Naive thymus-derived CD8-positive, alpha-beta T cell (primary cell): ENCODE results near the gene SH3PXD2B. TPM values are rescaled to one million over a fixed set of nuclear protein-coding genes. Genes with fewer than 3 reads are reported as not detected.

Experiments used
- ATAC-seq, 2 donors: fragments of 150-1000 bp; cut with Tn5 transposase in 1 of 2; sonication (Bioruptor Pico), chemical (Tn5 transposase) in 1 of 2; 1 replicate in 1 of 2; 2 replicates in 1 of 2; pipeline ENCODE4 v1.10.0; 2021; ENCODE audit warnings: mild to moderate bottlenecking in 2 of 2, moderate library complexity in 2 of 2
- POLR2A ChIA-PET: fragments of 350-600 bp; sonication (Branson Sonifier 250); formaldehyde crosslinking; loops from one replicate; lab custom pipeline; 2021; ENCODE audit warnings: antibody characterized with exemption; lab: Charles Lee
- DNase-seq, 10 donors: peaks; one replicate each; pipeline versions ENCODE4 v3.0.0 to v3.0.0-alpha.2; 2020 to 2022
- H3K27ac Mint-ChIP-seq, 10 donors: one replicate each; pipeline ENCODE4 v1.8.0; 2020 to 2022; ENCODE audit warnings: mild to moderate bottlenecking in 10 of 10, mixed read lengths in 10 of 10, moderate library complexity in 4 of 10, inconsistent platforms in 1 of 10
- H3K27me3 Mint-ChIP-seq, 5 donors: one replicate each; pipeline ENCODE4 v1.8.0; 2021 to 2022; ENCODE audit warnings: mixed read lengths in 5 of 5
- H3K36me3 Mint-ChIP-seq, 3 donors: one replicate each; pipeline ENCODE4 v1.8.0; 2020 to 2022; ENCODE audit warnings: mixed read lengths in 3 of 3, mild to moderate bottlenecking in 2 of 3, inconsistent platforms in 1 of 3
- H3K4me1 Mint-ChIP-seq, 4 donors: one replicate each; pipeline ENCODE4 v1.8.0; 2021 to 2022; ENCODE audit warnings: mixed read lengths in 4 of 4
- H3K4me3 Mint-ChIP-seq, 10 donors: one replicate each; pipeline ENCODE4 v1.8.0; 2020 to 2022; ENCODE audit warnings: mild to moderate bottlenecking in 10 of 10, mixed read lengths in 10 of 10, moderate library complexity in 6 of 10, inconsistent platforms in 1 of 10
- H3K9me3 Mint-ChIP-seq, 9 donors: one replicate each; pipeline ENCODE4 v1.8.0; 2020 to 2022; ENCODE audit warnings: mixed read lengths in 9 of 9, mild to moderate bottlenecking in 3 of 9, inconsistent platforms in 1 of 9, moderate library complexity in 1 of 9
- polyA plus RNA-seq, 3 donors: library from polyadenylated mRNA; unstranded; fragments of 300-500 nt; fragmentation: Illumina TruSeq; gene quantifications; one replicate each; pipeline ENCODE4 v1.2.3, GENCODE V29; 2021
- total RNA-seq, 8 experiments: library from RNA in 2 of 8; stranded (reverse) in 2 of 8; gene quantifications; one replicate each; pipeline ENCODE4 v1.2.3 and lab custom pipeline; 2021 to 2026

The SH3PXD2B gene
- total and polyA plus RNA-seq, 5 experiments from 2014 or later, result 0.09 to 0.55 (median 0.28) TPM; not detected in 1

DNA sequence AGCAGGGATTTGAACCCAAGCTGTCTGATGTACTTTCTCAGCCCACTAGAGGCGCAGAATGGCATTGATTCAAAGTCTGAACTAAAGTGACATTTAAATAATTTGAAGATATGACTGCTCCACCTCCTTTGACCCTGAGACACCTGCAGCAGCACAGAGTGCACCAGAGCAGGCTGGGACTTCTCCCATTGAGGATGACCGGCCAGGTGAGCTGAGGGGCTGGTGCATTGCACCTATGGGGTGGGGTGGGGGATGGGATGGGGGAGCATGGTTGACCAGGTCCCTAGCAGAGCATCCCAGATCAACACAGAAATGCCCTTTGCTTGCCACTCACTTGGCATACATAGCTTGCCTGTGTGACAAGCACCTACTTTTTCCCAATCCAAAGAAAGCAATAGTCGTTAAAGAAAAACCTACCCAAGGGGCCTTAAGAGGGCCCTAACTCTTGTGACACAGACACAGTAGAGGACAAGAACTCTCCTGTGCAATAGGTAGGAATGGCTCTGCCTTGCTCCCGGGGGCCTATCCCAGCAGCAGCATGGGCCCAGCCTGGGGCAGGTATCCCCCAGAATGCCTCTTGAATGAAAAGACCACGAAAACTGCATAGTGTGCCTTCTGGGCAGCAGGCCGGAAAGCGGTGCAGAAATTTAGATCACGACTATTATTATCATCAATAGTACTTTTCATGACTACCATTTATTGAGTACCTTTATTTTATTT, 6.5 kb downstream of the SH3PXD2B start:
- peaks cover 2 to 6% (median 5%) of the 10 kb centered on the region in 4 donors for H3K4me1 Mint-ChIP-seq
- ATAC-seq (no peak), DNase-seq (no peak)
- no peak overlapping the region for H3K4me3 Mint-ChIP-seq
- peaks cover 0 to 38% (median 24%) of the 10 kb centered on the region in 5 donors for H3K27me3 Mint-ChIP-seq
- H3K9me3 Mint-ChIP-seq, result no peaks in the 10 kb centered on the region
- H3K27ac Mint-ChIP-seq, result no peak overlapping the region
- POLR2A ChIA-PET, result no interaction called here
- H3K36me3 Mint-ChIP-seq, result no peaks in the 10 kb centered on the region

DNA sequence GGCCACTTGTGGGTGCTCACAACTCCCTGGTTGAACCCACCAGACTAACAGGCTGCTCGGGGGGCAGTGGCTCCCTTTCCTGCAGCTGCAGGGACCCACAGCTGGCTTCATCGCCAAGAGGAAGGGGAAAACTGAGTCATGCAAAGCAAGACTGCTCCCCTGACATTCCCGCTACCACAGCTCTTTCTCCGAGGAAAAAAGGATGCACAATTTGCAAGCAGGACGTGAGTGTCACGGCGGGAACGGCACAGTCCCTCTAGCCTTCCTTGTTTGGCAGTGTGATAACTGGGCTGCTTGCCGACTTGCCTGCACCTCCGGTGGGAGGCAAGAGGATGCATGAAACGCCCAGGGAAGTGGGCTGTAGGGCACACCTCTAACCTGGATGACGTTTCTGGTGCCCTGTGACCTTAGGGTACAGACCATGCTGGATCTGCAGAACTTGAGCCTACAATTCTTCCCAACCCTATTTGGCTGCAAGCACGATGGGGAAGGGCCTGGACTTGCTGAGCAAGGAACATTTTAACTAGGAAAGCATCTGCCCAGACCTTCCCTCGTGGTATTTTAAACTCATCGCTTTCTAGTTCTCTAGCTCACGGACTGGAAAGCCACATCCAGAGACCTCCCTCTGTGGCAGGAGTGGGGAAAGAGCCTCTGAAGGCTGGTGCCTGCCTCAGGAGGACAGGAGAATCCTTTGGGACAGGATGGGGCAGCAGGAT, 7.8 kb downstream of the SH3PXD2B start:
- POLR2A ChIA-PET, result no interaction called here
- peaks cover 2 to 6% (median 5%) of the 10 kb centered on the region in 4 donors for H3K4me1 Mint-ChIP-seq
- DNase-seq (no peak), ATAC-seq (no peak)
- no peaks in the 10 kb centered on the region for H3K9me3 Mint-ChIP-seq
- no peaks in the 10 kb centered on the region for H3K36me3 Mint-ChIP-seq
- H3K4me3 Mint-ChIP-seq, result no peak overlapping the region
- H3K27ac Mint-ChIP-seq, result peak overlapping the region in 1 of 10 donors; percentile 44
- peaks cover 0 to 32% (median 19%) of the 10 kb centered on the region in 5 donors for H3K27me3 Mint-ChIP-seq

DNA sequence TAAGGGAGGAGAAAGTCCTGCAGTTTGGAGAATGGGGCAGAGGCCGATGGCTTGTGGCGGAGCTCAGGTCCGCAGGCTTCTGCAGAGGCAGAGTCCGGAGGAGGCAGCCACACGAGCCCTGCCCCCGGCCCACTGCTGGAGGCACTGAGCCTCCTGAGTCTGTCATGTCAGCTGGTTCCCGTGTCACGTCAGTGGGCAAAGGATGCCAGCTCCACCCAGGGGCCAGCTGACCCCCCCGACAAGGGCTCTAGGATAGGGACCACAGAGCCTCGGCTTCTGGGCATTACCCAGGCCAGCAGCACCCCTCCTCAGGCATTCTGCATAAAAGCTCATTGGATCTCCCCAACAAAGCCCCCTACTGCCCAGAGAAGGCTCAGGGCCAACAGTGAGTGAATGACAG, 8.5 kb downstream of the SH3PXD2B start:
- no peaks in the 10 kb centered on the region for H3K9me3 Mint-ChIP-seq
- no peak overlapping the region for H3K27ac Mint-ChIP-seq
- H3K27me3 Mint-ChIP-seq, result peaks cover 0 to 32% (median 14%) of the 10 kb centered on the region in 5 donors
- ATAC-seq, result no peak
- H3K4me1 Mint-ChIP-seq, result peaks cover 0 to 4% (median 2%) of the 10 kb centered on the region in 4 donors
- POLR2A ChIA-PET, result no interaction called here
- no peaks in the 10 kb centered on the region for H3K36me3 Mint-ChIP-seq
- DNase-seq, result no peak
- no peak overlapping the region for H3K4me3 Mint-ChIP-seq

DNA sequence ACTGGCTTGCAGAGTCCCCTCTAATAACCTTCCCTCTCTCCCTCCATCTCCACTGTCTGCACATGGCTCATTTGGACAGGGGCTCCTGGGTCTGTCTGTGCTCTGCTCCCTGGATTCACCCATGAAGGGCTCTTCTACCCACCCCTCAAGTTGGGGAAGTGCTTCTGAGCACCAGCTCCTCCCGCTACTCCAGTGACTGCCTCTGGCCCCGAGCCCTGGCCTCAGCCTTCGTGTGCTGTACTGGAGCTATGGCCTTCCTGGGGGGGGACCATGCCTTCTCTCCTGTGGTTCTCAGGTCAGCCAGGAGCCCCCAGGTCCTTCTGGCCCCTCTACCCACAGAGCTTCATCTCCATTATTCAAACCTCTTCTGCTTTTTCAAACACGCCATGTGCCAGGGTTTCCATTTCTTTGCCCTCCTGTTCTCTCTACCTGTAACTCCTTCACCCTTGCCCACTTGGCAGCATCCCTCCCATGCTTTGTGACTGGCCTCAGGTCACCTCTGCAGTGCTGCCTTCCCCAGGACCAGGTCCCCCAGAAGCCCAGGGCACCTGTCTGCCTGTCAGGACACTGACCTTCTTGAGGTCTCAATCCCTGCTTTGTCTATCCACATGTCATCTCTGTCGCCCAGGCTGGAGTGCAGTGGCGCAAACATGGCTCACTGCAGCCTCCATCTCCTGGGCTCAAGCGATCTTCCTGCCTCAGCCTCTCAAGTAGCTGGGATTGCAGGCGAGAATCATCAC, 9.5 kb downstream of the SH3PXD2B start:
- Mint-ChIP-seq H3K4me3 (no peak overlapping the region), H3K4me1 (peaks cover 0 to 4% (median 2%) of the 10 kb centered on the region in 4 donors), H3K9me3 (no peaks in the 10 kb centered on the region), H3K36me3 (no peaks in the 10 kb centered on the region), H3K27ac (no peak overlapping the region), H3K27me3 (peaks cover 0 to 32% (median 14%) of the 10 kb centered on the region in 5 donors)
- POLR2A ChIA-PET, result no interaction called here
- no peak for ATAC-seq
- DNase-seq, result no peak

DNA sequence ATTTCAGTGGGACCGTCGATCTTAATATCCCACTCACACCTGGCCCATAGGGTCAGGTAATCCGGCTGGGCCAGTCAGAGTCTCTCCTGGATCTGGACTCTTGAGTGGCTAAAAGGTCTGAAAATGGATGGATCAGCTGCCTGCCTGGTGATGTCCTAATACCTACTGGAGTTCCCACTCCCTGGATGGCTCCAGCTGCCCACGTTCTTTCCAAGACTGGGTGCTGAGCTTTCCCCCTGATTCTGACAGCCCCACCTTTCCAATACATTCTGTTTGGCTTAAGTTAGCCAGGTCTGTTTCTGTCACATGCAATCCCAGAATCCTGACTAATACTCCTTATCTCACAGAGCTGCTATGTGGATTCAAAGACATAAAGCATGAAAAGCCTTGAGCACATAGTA, 10.2 kb downstream of the SH3PXD2B start:
- DNase-seq, result no peak
- Mint-ChIP-seq H3K36me3 (no peaks in the 10 kb centered on the region), H3K27me3 (peaks cover 0 to 32% (median 14%) of the 10 kb centered on the region in 5 donors), H3K4me1 (peaks cover 0 to 4% (median 2%) of the 10 kb centered on the region in 4 donors), H3K27ac (no peak overlapping the region), H3K9me3 (no peaks in the 10 kb centered on the region), H3K4me3 (no peak overlapping the region)
- no peak for ATAC-seq
- POLR2A ChIA-PET, result no interaction called here

DNA sequence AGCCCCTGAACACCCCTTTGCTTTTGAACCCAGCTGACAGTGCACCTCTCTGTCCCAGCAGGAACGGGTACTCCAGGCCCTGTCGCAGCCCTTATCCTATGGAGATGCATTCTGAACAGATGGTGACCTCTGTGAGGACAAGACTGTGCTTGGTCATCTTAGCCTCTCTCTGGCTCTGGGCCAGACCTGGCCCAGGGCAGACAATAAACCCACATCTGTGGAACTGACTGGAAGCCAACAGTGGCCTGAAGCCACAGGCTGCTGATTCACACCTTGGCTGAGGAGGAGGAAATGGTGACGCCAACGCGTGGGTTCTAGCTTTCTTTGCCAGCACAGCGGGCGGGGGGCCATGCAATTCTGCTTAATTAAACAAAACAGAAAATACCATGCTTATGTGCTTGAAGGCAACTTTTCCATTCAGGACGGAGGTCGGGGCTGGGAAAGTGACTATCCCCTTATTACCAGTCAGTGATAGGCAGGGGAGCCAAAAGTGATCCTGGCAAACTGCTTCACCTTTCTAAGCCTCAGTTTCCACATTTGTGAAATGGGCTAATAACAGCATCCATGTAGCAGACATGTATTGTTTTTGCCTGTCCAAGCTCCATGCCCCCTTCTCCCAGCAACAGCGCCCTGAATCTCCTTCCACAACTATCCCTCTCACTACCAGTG, 10.8 kb downstream of the SH3PXD2B start:
- H3K36me3 Mint-ChIP-seq, result no peaks in the 10 kb centered on the region
- ATAC-seq, result no peak
- no peak overlapping the region for H3K4me3 Mint-ChIP-seq
- peaks cover 0 to 32% (median 14%) of the 10 kb centered on the region in 5 donors for H3K27me3 Mint-ChIP-seq
- H3K9me3 Mint-ChIP-seq, result no peaks in the 10 kb centered on the region
- peaks cover 0 to 4% (median 2%) of the 10 kb centered on the region in 4 donors for H3K4me1 Mint-ChIP-seq
- no peak for DNase-seq
- POLR2A ChIA-PET, result no interaction called here
- H3K27ac Mint-ChIP-seq, result peak overlapping the region in 1 of 10 donors; percentile 29

DNA sequence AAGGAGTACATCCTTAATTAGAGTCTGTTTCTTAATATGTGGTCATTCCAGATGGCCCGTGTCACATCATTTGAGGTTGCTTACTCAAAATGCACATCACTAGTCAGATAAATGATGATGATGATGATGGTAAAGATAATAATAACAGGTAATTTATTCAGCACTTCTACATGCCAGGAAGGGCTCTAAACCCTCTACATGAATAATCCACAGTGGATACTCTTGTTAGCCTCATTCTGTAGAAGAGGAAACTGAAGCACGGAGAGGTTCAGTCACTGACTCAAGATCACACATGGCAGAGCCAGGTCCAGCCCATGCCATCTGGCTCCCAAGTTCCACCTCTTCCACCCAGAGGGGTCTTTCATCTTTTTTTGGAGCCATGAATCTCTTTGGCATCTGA, 11.7 kb downstream of the SH3PXD2B start:
- ATAC-seq, result no peak
- Mint-ChIP-seq H3K27me3 (peaks cover 0 to 32% (median 12%) of the 10 kb centered on the region in 5 donors), H3K27ac (no peak overlapping the region), H3K4me1 (peaks cover 0 to 4% (median 2%) of the 10 kb centered on the region in 4 donors), H3K4me3 (no peak overlapping the region), H3K36me3 (no peaks in the 10 kb centered on the region), H3K9me3 (no peaks in the 10 kb centered on the region)
- POLR2A ChIA-PET, result no interaction called here
- no peak for DNase-seq

DNA sequence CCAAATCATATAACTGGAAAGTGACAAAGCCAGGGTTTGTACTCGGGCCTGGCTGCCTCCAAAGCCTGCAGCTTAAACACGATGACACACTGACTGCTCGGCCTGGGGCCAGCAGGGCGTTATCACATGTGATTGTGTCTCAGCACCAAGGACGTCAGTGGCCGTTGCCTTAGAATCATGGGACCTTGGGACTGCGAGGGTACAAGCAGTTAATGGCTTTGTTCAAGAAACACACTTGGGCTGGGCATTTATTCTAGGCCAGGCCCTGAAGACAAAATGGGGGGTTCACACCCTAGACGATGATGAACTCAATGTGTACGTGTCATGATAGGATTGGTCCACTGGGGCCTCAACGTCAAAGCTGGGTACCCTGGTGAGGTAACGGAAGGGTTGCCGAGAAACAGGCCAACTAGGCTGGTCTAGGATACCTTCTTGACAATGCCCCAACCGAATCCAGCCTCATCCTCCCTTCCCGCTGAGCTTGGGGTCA, 13.0 kb downstream of the SH3PXD2B start:
- H3K27ac Mint-ChIP-seq, result no peak overlapping the region
- no peak for ATAC-seq
- H3K27me3 Mint-ChIP-seq, result peaks cover 0 to 27% (median 12%) of the 10 kb centered on the region in 5 donors
- POLR2A ChIA-PET, result no interaction called here
- no peaks in the 10 kb centered on the region for H3K36me3 Mint-ChIP-seq
- no peak for DNase-seq
- H3K4me3 Mint-ChIP-seq, result no peak overlapping the region
- peaks cover 0 to 4% (median 2%) of the 10 kb centered on the region in 4 donors for H3K4me1 Mint-ChIP-seq
- H3K9me3 Mint-ChIP-seq, result no peaks in the 10 kb centered on the region

DNA sequence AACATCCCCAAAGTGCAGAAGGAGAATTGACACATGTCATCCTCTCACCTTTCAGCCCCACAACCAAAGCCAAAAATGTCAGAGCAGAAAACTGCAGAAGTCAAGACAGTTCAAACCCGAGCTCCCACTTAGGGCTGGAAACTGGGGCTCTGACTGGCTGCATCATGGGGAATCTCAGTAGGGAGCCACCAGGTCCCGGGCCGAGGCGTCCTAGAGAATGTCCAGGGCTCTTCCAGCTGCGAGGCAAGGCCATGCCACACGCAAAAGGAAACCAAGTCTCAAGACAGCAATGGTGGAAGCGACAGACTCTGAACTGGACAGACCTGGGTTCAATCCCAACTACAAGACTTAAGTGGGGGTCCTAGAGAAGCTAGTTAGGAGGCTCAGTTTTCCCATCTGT, 13.8 kb downstream of the SH3PXD2B start:
- POLR2A ChIA-PET, result no interaction called here
- no peaks in the 10 kb centered on the region for H3K36me3 Mint-ChIP-seq
- no peak overlapping the region for H3K27ac Mint-ChIP-seq
- H3K9me3 Mint-ChIP-seq, result no peaks in the 10 kb centered on the region
- H3K4me3 Mint-ChIP-seq, result no peak overlapping the region
- H3K4me1 Mint-ChIP-seq, result peaks cover 0 to 4% (median 2%) of the 10 kb centered on the region in 4 donors
- no peak for ATAC-seq
- peaks cover 0 to 25% (median 11%) of the 10 kb centered on the region in 5 donors for H3K27me3 Mint-ChIP-seq
- no peak for DNase-seq

DNA sequence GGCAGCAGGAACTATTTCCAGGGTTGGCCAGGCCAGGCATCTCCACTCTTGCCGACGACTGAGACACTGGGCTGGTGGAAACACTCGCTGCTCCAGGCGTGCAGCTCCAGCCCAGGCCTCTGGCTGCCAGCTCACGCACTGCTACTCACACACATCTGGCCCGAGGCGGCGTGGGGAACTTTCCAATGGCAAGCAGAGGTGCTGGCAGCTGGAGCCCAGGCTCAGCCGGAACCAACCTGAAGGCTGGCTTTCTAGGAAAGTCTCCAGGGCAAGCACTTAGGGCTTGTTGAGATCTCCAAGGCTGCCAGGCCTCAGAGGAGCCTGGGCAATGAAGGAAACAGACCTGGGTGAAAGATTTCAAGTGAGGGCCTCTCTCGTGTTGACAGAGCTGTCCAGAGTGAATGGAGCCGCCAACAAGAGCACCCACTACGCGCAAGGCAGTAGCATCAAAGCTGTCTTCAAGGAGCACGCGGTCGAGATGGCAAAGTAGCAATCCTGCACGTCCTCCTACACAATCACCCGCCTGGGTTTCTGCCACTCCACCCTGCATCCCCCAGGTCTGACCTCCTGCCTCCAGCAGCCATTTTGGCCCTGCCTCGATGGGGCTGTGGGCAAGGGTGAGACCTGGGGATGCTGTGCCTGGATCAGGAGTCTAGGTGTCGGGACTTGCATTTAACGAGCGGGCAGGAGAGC, 14.4 kb downstream of the SH3PXD2B start:
- Mint-ChIP-seq H3K4me3 (no peak overlapping the region), H3K27ac (no peak overlapping the region), H3K27me3 (peaks cover 0 to 20% (median 8%) of the 10 kb centered on the region in 5 donors), H3K9me3 (no peaks in the 10 kb centered on the region), H3K4me1 (peaks cover 0 to 4% (median 2%) of the 10 kb centered on the region in 4 donors), H3K36me3 (no peaks in the 10 kb centered on the region)
- POLR2A ChIA-PET, result no interaction called here
- no peak for DNase-seq
- no peak for ATAC-seq

DNA sequence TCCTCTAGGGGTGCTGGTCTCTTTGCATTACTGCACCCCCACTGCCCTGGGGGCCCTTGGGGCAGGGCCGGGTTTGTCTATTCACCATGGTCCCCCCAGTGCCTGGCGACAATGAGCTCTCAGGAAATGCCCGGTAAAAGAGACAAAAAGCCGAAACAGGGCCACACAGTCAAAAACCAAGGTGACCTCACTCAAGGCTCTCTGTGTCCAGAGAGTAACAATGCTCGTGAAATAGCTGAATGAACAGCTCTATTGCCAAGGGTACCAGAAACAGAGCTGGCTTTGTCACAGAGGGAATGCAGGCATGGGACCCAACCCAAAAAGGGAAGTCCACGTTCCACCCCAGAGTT, 16.0 kb downstream of the SH3PXD2B start:
- Mint-ChIP-seq H3K4me1 (no peaks in the 10 kb centered on the region), H3K27me3 (peaks cover 0 to 4% (median 2%) of the 10 kb centered on the region in 5 donors), H3K36me3 (no peaks in the 10 kb centered on the region), H3K4me3 (no peak overlapping the region), H3K27ac (no peak overlapping the region), H3K9me3 (no peaks in the 10 kb centered on the region)
- no peak for ATAC-seq
- DNase-seq, result no peak
- POLR2A ChIA-PET, result no interaction called here
